HEK293 (cell line): Measurements from ENCODE around the gene PHLPP2.
"Not testable (repeated sequence)": the region's sequence is repeated elsewhere in the genome, so short reads cannot be mapped to it uniquely, and the experiment has no call there.

Experiments
- CTCF ChIA-PET: fragments of 350-600 bp; formaldehyde crosslinking; extraction: SDS; loops from one replicate; lab custom pipeline; 2021; ENCODE audit warnings: antibody characterized with exemption; lab: Yijun Ruan, JAX
- POLR2A ChIA-PET: fragments of 300-600 bp; formaldehyde crosslinking; extraction: SDS; loops from one replicate; lab custom pipeline; 2020; ENCODE audit warnings: antibody characterized with exemption, inconsistent platforms; lab: Yijun Ruan, JAX
- H3K27ac ChIP-seq: fragments of 200-500 bp; sonication (Bioruptor generic); 2 replicates; pipeline ENCODE4 v1.5.1; 2014; ENCODE audit warnings: low read depth, low read length, control low read depth, inconsistent platforms; ENCODE audit errors: extremely low read depth
- H3K36me3 ChIP-seq, 2 experiments: fragments of 200-500 bp in 1 of 2; sonication (Bioruptor generic) in 1 of 2; 1 replicate in 1 of 2; 2 replicates in 1 of 2; pipeline ENCODE4 v1.5.1; 2014 to 2017; ENCODE audit warnings: inconsistent platforms in 2 of 2, low read length in 2 of 2; ENCODE audit not compliant: control insufficient read depth in 2 of 2, insufficient read depth in 1 of 2
- H3K4me1 ChIP-seq: fragments of 200-500 bp; sonication (Bioruptor generic); 2 replicates; pipeline ENCODE4 v1.5.1; 2014; ENCODE audit warnings: mild to moderate bottlenecking, low read length, inconsistent platforms; ENCODE audit not compliant: control insufficient read depth, insufficient read depth
- H3K4me3 ChIP-seq: 2 replicates; pipeline ENCODE4 v1.5.1; 2011; ENCODE audit warnings: low read depth, mild to moderate bottlenecking, control low read depth, low read length, moderate library complexity
- H3K9me3 ChIP-seq: fragments of 200-500 bp; sonication (Bioruptor generic); 2 replicates; pipeline ENCODE4 v1.5.1; 2014; ENCODE audit warnings: low read depth, low read length, inconsistent platforms; ENCODE audit not compliant: control insufficient read depth, insufficient read depth
- BCL11A ChIP-seq: fragments of 450-650 bp; formaldehyde crosslinking; IDR thresholded peaks from 2 replicates; pipeline ENCODE4 v1.5.1; 2016; ENCODE audit warnings: low read depth, missing biosample characterization, missing genetic modification characterization
- ZNF169 ChIP-seq: fragments of 450-650 bp; formaldehyde crosslinking; IDR thresholded peaks from 2 replicates; pipeline ENCODE4 v1.5.1; 2016; ENCODE audit warnings: missing biosample characterization, missing genetic modification characterization
- ZNF324 ChIP-seq: fragments of 450-650 bp; formaldehyde crosslinking; IDR thresholded peaks from 2 replicates; pipeline ENCODE4 v1.5.1; 2016; ENCODE audit warnings: missing biosample characterization, missing genetic modification characterization
- ZNF404 ChIP-seq: fragments of 450-650 bp; formaldehyde crosslinking; IDR thresholded peaks from 2 replicates; pipeline ENCODE4 v1.5.1; 2017; ENCODE audit warnings: missing biosample characterization, missing genetic modification characterization
- TF ChIP-seq, protein P1 (sequence below): fragments of 450-650 bp; formaldehyde crosslinking; IDR thresholded peaks from 2 replicates; pipeline ENCODE4 v1.5.1; 2016; ENCODE audit warnings: missing biosample characterization, missing genetic modification characterization
- TF ChIP-seq, protein P2 (sequence below): fragments of 450-650 bp; formaldehyde crosslinking; IDR thresholded peaks from 2 replicates; pipeline ENCODE4 v1.5.1; 2017; ENCODE audit warnings: missing biosample characterization, missing genetic modification characterization
- TF ChIP-seq, protein P3 (sequence below): fragments of 450-650 bp; IDR thresholded peaks from 2 replicates; pipeline ENCODE4 v1.5.1; 2018; ENCODE audit warnings: missing biosample characterization, missing genetic modification characterization

PHLPP2 gene

DNA sequence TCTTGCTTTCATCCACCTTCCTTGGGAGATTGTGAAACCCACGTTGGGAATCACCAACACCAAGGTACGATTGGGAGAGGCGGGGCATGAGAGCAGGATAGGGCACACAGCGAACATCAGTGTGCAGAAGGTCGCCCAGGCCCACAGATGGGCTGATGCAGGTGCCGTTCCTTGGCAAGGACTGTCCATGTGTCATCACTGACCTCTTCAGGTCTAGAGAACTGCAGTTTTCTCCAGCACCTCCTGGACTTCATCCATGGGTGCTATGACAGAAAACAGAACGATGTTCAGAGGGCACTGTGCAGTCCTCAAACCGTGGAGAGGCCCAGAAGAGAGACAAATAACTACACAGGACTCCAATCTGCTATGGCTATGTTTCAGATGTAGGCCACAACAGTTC is 123.7 kb downstream of the PHLPP2 start:
- Histone ChIP-seq H3K9me3 (no peaks in the 10 kb centered on the region), H3K4me3 (no peak overlapping the region), H3K36me3 (no peaks in the 10 kb centered on the region), H3K4me1 (no peaks in the 10 kb centered on the region)
- POLR2A ChIA-PET: no interaction called here
- TF ChIP-seq ZNF169 (tag by site-specific recombination) (no peak), BCL11A (tag by site-specific recombination) (no peak), ZNF404 (tag by site-specific recombination) (no peak), ZNF324 (no peak)
- TF ChIP-seq, protein P1, sequence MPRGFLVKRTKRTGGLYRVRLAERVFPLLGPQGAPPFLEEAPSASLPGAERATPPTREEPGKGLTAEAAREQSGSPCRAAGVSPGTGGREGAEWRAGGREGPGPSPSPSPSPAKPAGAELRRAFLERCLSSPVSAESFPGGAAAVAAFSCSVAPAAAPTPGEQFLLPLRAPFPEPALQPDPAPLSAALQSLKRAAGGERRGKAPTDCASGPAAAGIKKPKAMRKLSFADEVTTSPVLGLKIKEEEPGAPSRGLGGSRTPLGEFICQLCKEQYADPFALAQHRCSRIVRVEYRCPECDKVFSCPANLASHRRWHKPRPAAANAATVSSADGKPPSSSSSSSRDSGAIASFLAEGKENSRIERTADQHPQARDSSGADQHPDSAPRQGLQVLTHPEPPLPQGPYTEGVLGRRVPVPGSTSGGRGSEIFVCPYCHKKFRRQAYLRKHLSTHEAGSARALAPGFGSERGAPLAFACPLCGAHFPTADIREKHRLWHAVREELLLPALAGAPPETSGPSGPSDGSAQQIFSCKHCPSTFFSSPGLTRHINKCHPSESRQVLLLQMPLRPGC (tag by site-specific recombination): no peak
- TF ChIP-seq, protein P2, sequence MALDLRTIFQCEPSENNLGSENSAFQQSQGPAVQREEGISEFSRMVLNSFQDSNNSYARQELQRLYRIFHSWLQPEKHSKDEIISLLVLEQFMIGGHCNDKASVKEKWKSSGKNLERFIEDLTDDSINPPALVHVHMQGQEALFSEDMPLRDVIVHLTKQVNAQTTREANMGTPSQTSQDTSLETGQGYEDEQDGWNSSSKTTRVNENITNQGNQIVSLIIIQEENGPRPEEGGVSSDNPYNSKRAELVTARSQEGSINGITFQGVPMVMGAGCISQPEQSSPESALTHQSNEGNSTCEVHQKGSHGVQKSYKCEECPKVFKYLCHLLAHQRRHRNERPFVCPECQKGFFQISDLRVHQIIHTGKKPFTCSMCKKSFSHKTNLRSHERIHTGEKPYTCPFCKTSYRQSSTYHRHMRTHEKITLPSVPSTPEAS (tag by site-specific recombination): no peak
- TF ChIP-seq, protein P3, sequence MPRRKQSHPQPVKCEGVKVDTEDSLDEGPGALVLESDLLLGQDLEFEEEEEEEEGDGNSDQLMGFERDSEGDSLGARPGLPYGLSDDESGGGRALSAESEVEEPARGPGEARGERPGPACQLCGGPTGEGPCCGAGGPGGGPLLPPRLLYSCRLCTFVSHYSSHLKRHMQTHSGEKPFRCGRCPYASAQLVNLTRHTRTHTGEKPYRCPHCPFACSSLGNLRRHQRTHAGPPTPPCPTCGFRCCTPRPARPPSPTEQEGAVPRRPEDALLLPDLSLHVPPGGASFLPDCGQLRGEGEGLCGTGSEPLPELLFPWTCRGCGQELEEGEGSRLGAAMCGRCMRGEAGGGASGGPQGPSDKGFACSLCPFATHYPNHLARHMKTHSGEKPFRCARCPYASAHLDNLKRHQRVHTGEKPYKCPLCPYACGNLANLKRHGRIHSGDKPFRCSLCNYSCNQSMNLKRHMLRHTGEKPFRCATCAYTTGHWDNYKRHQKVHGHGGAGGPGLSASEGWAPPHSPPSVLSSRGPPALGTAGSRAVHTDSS: no peak
- TF ChIP-seq, all 188 proteins: peak for 0
- CTCF ChIA-PET: interaction anchor here (2.6 kb wide), 1 partner anchor 10 kb away, joined by 17 read pairs; no protein-coding TSS in a partner anchor
- H3K27ac ChIP-seq: no peak overlapping the region

DNA sequence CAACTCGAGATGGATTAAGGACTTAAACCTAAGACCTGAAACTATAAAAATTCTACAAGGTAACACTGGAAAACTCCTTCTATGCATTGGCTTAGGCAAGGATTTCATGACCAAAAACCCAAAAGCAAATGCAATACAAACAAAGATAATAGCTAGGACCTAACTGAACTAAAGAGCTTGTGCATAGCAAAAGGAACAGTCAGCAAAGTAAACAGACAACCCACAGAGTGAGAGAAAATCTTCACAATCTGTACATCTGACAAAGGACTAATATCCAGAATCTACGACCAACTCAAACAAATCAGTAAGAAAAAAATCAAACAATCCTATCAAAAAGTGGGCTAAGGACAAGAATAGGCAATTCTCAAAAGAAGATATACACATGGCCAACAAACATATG is 126.1 kb downstream of the PHLPP2 start:
- H3K27ac ChIP-seq, H3K4me1 ChIP-seq, H3K4me3 ChIP-seq, H3K9me3 ChIP-seq, H3K36me3 ChIP-seq, POLR2A ChIA-PET: not testable (repeated sequence)
- CTCF ChIA-PET: interaction anchor here (2.6 kb wide), 1 partner anchor 12 kb away, joined by 17 read pairs; no protein-coding TSS in a partner anchor

DNA sequence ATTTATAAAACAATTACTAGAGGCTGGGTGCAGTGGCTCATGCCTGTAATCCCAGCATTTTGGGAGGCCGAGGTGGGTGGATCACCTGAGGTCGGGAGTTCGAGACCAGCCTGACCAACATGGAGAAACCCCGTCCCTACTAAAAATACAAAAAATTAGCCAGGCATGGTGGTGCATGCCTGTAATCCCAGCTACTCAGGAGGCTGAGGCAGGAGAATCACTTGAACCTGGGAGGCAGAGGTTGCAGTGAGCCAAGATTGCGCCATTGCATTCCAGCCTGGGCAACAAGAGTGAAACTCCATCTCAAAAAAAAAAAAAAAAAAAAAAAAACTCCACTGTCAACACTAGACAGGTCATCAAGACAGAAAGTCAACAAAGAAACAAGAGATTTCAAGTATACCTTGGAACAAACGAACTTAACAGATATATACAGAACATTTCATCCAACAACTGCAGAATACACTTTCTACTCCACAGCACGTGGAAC is 129.1 kb downstream of the PHLPP2 start:
- H3K36me3 ChIP-seq, H3K9me3 ChIP-seq, H3K4me1 ChIP-seq, H3K27ac ChIP-seq, CTCF ChIA-PET, POLR2A ChIA-PET, H3K4me3 ChIP-seq: not testable (repeated sequence)
